Measurements from ENCODE around the gene CRAMP1.
"Not testable (repeated sequence)": the region's sequence is repeated elsewhere in the genome, so short reads cannot be mapped to it uniquely, and the experiment has no call there.

Gene CRAMP1

GRCh38 chr16:1690810-1691209 lies 78.7 kb downstream of the CRAMP1 start:
- no peak for DNase-seq

DNA sequence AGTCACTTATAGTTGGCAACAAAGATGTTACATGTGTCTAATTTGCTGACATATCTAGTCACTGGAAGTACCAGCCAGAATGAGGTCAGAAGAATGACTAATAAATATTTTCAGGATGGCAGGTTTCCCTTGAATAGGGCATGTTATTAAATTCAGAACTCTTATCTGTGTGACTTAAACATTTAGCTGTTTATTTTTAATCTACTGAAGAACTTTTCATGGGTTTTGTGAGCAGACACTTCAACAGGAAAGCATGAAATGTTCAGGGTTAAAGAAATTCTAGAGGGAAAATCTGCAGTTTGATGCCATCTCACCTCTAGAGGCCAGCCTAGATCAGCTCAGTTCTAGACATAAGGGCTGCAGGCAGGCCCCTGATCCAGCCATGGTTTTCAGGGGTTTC lies 79.1 kb downstream of the CRAMP1 start:
- no peak for DNase-seq

DNA sequence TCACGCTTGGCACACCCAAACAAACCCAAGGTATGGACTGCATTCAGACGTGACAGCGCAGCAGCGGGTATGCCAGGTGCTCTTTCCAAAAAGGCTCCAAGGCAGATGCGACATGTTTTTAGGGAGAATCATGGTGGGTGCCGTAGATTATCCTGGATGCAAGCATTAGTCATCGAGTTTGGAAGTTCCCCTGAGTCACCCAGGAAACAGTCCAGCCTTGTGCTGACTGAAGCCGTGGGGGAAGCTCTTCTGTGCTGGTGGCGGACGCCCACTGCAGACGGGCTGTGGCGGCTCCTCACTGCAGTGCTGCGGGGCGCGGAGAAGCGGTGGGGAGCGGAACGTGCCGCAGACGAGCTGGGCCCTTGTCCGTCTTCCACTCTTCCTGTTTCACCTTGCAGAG lies 79.8 kb downstream of the CRAMP1 start:
- DNase-seq, result no peak

- DNase-seq, result no peak
Measured at GRCh38 chr16:1696863-1697262, 84.7 kb downstream of the CRAMP1 start.

DNA sequence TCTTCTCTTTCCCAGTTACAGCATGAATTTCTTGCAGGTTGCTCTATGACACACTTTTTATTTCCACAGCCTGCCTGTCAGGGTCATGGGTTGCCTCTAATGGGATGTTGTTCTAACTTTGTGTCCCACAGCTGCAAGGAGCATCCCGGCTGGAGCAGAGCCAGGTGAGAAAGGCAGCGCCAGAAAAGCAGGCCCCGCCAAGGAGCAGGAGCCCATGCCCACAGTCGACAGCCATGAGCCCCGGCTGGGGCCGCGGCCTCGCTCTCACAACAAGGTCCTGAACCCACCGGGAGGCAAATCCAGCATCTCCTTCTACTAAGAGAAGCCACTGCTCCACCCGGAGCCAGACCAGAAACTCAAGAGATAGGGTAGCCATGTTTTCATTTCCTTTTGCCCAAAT lies 86.5 kb downstream of the CRAMP1 start:
- no peak for DNase-seq

GRCh38 chr16:1700246-1700645 lies 88.1 kb downstream of the CRAMP1 start:
- DNase-seq, result no peak

DNA sequence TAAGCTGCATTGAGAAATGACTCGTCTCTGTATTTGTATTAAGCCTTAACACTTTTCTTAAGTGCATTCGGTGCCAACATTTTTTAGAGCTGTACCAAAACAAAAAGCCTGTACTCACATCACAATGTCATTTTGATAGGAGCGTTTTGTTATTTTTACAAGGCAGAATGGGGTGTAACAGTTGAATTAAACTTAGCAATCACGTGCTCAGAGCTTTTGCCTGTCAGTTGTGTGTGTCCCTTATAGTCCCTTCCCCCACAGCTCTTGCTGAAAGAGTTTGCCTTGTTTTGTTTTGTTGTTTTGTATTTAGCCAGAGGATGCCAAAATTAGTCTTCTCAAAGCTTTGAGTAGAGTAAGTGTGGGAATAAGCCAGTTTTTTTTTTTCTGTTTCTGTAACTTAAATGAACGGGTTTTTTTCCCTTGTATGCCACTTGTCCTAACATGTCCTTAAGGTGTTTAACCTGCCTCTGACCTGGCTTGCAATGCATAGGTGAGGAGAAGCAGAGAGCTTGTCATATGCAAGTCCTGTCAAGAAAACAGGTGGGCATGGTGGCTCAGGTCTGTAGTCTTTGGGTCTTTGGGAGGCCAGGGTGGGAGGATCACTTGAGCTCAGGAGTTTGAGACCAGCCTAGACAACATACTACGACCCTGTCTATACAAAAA lies 89.2 kb downstream of the CRAMP1 start:
- no peak for DNase-seq

DNA sequence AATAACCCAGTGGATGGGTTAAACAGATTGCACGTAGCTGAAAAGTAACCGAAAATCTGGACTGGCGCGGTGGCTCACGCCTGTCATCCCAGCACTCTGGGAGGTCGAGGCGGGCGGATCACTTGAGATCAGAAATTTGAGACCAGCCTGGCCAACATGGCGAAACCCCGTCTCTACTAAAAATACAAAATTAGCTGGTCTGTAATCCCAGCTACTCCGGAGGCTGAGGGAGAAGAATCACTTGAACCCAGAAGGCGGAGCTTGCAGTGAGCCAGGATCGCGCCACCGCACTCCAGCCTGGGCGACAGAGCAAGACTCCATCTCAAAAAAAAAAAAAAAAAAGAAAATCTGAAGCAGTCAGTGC lies 93.1 kb downstream of the CRAMP1 start:
- DNase-seq, result peak; percentile 67

GRCh38 chr16:1705688-1706385 lies 93.7 kb downstream of the CRAMP1 start, which contains the start of gene MAPK8IP3:
MAPK8IP3 (plus strand) TSS chr16:1706195; CDS start chr16:1706340, 145 bp downstream.
- peak; percentile 85 for DNase-seq

GRCh38 chr16:1706386-1707192 lies 94.4 kb downstream of the CRAMP1 start:
- peak; percentile 14 for DNase-seq

DNA sequence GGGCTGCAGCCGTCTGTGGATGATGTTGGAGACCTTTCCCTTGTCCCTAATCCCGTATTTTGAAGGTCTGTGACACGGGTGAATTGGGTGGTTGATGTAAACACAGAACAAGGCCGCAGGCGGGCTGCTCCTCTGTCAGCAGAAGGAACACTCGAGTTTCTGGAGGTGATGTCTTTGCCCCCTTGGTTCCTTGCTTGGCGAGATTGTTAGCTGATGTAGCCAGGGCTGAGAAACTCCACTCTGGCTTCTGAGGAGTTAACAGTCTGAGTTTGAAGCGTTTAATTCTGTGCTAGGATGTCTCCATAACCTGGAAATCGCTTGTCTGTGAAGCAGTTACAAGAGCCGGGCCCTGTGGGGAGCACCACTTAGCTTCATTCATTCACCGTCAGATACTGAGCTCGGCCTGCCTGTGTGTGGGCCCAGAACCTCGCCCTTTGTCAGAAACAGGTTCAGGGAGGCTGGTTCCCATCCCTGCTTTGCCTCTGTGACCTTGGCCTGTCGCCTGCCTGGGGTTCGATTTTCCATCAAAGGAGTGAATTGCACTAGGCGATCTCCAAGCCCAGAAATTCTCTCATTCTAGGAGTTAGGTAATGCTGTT lies 95.1 kb downstream of the CRAMP1 start:
- DNase-seq, result no peak

GRCh38 chr16:1708083-1708767 lies 96.1 kb downstream of the CRAMP1 start:
- peak; percentile 53 for DNase-seq

- peak; percentile 80 for DNase-seq
Measured at GRCh38 chr16:1708768-1709180, 96.6 kb downstream of the CRAMP1 start.

GRCh38 chr16:1709356-1709755 lies 97.2 kb downstream of the CRAMP1 start:
- peak; percentile 82 for DNase-seq

DNA sequence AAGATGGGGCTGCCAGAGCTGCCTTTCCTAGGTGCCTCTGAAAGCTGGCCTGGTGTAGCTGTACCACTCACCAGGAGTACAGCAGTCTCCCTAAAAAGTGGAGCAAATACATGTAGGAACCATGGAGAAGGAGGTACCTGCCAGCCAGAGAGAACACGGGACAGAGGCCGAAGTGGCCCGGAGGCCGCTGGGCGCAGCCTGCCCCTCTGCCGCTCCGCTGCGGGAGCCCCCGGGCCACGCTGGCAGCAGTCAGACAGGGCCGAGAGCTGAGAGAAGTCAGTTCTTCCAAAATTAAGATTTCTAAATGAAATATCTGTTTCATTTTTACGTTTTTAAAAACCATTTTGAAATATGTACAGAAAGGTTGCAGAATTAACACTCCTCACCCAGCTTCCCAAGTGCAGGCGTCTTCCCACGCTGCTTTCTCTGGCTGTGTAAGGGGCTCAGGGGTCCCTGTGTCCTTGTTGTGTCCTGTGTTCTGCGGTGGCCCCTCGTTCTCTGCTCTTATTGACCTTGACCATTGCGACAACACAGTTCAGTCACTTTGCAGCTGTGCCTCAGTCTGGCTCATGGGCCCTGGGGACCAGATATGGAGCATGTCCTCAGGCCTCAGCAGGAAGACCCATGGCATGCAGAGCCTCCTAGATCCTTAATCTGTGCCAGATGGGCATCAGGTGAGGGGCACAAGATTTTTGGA lies 98.8 kb downstream of the CRAMP1 start:
- DNase-seq, result no peak

- DNase-seq, result no peak
Measured at GRCh38 chr16:1712791-1713261, 100.7 kb downstream of the CRAMP1 start.

- DNase-seq, result no peak
Measured at GRCh38 chr16:1713331-1713730, 101.2 kb downstream of the CRAMP1 start.

- DNase-seq, result no peak
Measured at GRCh38 chr16:1713933-1714332, 101.8 kb downstream of the CRAMP1 start.

- no peak for DNase-seq
Measured at GRCh38 chr16:1715220-1715619, 103.1 kb downstream of the CRAMP1 start.

DNA sequence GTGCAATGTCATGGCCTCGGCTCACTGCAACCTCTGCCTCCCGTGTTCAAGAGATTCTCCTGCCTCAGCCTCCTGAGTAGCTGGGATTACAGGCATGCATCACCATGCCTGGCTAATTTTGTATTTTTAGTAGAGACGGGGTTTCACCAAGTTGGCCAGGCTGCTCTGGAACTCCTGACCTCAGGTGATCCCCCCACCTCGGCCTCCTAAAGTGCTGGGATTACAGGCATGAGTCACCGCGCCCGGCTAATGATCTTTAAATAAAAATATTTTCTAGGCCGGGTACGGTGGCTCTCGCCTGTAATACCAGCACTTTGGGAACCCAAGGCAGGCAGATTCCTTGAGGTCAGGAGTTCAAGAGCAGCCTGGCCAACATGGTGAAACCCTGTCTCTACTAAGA lies 106.1 kb downstream of the CRAMP1 start:
- not testable (repeated sequence) for DNase-seq

- DNase-seq, result not testable (repeated sequence)
Measured at GRCh38 chr16:1719559-1720229, 107.5 kb downstream of the CRAMP1 start.

Data from NCI-H2171 treated with DMSO at 0.1 percent for 48 hours (cell line).